ENCODE results near the gene PLA2G4A.

- no peak for TF ChIP-seq CTCF (IDR thresholded peaks at IDR 0.05)
- TF ChIP-seq SIN3A (IDR thresholded peaks at IDR 0.05; ENCODE audit: borderline replicate concordance, insufficient read depth, low read depth, low read length): no peak
Observed at GRCh38 chr1:186813420-186813819, 15.3 kb upstream of the PLA2G4A start.
